Liver (tissue), 3 donors: ENCODE data around the gene GJB1.
"Not testable (repeated sequence)": the region's sequence is repeated elsewhere in the genome, so short reads cannot be mapped to it uniquely, and the experiment has no call there.

Source experiments
- ATF3 ChIP-seq: IDR thresholded peaks from 2 replicates; pipeline ENCODE4 v1.6.1; 2016; ENCODE audit warnings: antibody characterized with exemption
- CTCF ChIP-seq: fragments of 150-350 bp; IDR thresholded peaks from 2 replicates; pipeline ENCODE4 v1.5.1; 2017; ENCODE audit warnings: improper control_type of control experiment, low read depth, low read length; ENCODE audit not compliant: missing input control
- EGR1 ChIP-seq, 2 donors: IDR thresholded peaks; 2 replicates each; pipeline ENCODE4 v1.6.1; 2016 to 2018; ENCODE audit warnings: antibody characterized with exemption in 2 of 2, low read depth in 2 of 2
- FOXA1 ChIP-seq: IDR thresholded peaks from 2 replicates; pipeline ENCODE4 v1.6.1; 2016; ENCODE audit warnings: antibody characterized with exemption
- FOXA2 ChIP-seq: IDR thresholded peaks from 2 replicates; pipeline ENCODE4 v1.6.1; 2016; ENCODE audit warnings: antibody characterized with exemption
- GABPA ChIP-seq, 2 donors: IDR thresholded peaks in 1 of 2; conservative IDR thresholded peaks in 1 of 2; 2 replicates each; pipeline ENCODE4 v1.6.1; 2016; ENCODE audit warnings: antibody characterized with exemption in 2 of 2, mild to moderate bottlenecking in 1 of 2, moderate library complexity in 1 of 2
- JUND ChIP-seq, 2 donors: IDR thresholded peaks; 2 replicates each; pipeline ENCODE4 v1.6.1; 2016; ENCODE audit warnings: antibody characterized with exemption in 2 of 2
- MAX ChIP-seq: IDR thresholded peaks from 2 replicates; pipeline ENCODE4 v1.6.1; 2016; ENCODE audit warnings: antibody characterized with exemption
- NR2F2 ChIP-seq: IDR thresholded peaks from 2 replicates; pipeline ENCODE4 v1.6.1; 2016; ENCODE audit warnings: antibody characterized with exemption
- REST ChIP-seq: IDR thresholded peaks from 2 replicates; pipeline ENCODE4 v1.6.1; 2016; ENCODE audit warnings: antibody characterized with exemption, mild to moderate bottlenecking
- SP1 ChIP-seq: IDR thresholded peaks from 2 replicates; pipeline ENCODE4 v1.6.1; 2018; ENCODE audit warnings: antibody characterized with exemption, mild to moderate bottlenecking
- TAF1 ChIP-seq: conservative IDR thresholded peaks from 2 replicates; pipeline ENCODE4 v1.6.1; 2016; ENCODE audit warnings: antibody characterized with exemption, mild to moderate bottlenecking
- YY1 ChIP-seq: IDR thresholded peaks from 2 replicates; pipeline ENCODE4 v1.6.1; 2016; ENCODE audit warnings: antibody characterized with exemption, mild to moderate bottlenecking
- ZBTB33 ChIP-seq: IDR thresholded peaks from 2 replicates; pipeline ENCODE4 v1.6.1; 2016; ENCODE audit warnings: antibody characterized with exemption
- donor health status: healthy.
- donor health status: healthy.

- not testable (repeated sequence) for TF ChIP-seq JUND (IDR thresholded peaks at IDR 0.05); CTCF; EGR1 (IDR thresholded peaks at IDR 0.05; ENCODE audit: low read depth in 2 of 2); NR2F2; SP1; REST; FOXA1; ATF3; MAX; GABPA (IDR thresholded peaks at IDR 0.05 in 1 of 2, conservative IDR thresholded peaks at IDR 0.05 in 1 of 2); FOXA2; TAF1; ZBTB33; YY1
Measured at GRCh38 chrX:71268624-71269023, 45.6 kb downstream of the GJB1 start.
